Spinal cord (tissue), 10 donors: ENCODE data around the gene ALKBH2. TPM values are rescaled to one million over a fixed set of nuclear protein-coding genes. Genes with fewer than 3 reads are reported as not detected.
"Not testable (repeated sequence)": the region's sequence is repeated elsewhere in the genome, so short reads cannot be mapped to it uniquely, and the experiment has no call there.

Experiments used
- DNase-seq, 6 donors: peaks; one replicate each; pipeline versions ENCODE4 v3.0.0 to v3.0.0-alpha.2; 2013 to 2015; ENCODE audit warnings: low spot score in 6 of 6, low read depth in 4 of 6
- H3K27ac ChIP-seq: one replicate; pipeline ENCODE4 v1.5.1; 2013; ENCODE audit warnings: low read depth, low read length, control low read depth
- H3K27me3 ChIP-seq: one replicate; pipeline ENCODE4 v1.6.1; 2013; ENCODE audit warnings: low read length; ENCODE audit not compliant: control insufficient read depth, insufficient read depth
- H3K36me3 ChIP-seq: one replicate; pipeline ENCODE4 v1.6.1; 2013; ENCODE audit warnings: low read length; ENCODE audit not compliant: control insufficient read depth, insufficient read depth
- H3K4me1 ChIP-seq: one replicate; pipeline ENCODE4 v1.6.1; 2013; ENCODE audit warnings: low read length; ENCODE audit not compliant: control insufficient read depth, insufficient read depth
- H3K4me3 ChIP-seq: one replicate; pipeline ENCODE4 v1.5.1; 2013; ENCODE audit warnings: low read depth, low read length, control low read depth
- H3K9me3 ChIP-seq: one replicate; pipeline ENCODE4 v1.6.1; 2013; ENCODE audit warnings: low read length; ENCODE audit not compliant: control insufficient read depth, insufficient read depth
- WGBS: methylation state at CpG from one replicate; pipeline ENCODE4 v1.1.5; 2013; ENCODE audit warnings: missing lambda C conversion rate; ENCODE audit not compliant: insufficient coverage; 5-methylcytosine and 5-hydroxymethylcytosine counted together
- polyA plus RNA-seq, 2 donors: library from polyadenylated mRNA; unstranded; fragments of 120-200 nt; gene quantifications; one replicate each; pipeline ENCODE4 v1.2.1, GENCODE V29; 2013; ENCODE audit not compliant: insufficient read length in 2 of 2
- total RNA-seq, 2 donors: library from RNA; depleted of rRNA in 1 of 2; stranded (reverse); fragments of 120-200 nt in 1 of 2; fragments of >200 nt in 1 of 2; gene quantifications; one replicate each; pipeline versions ENCODE4 v1.2.3 to v1.2.4, GENCODE V29; 2013 to 2014
- donor health status: healthy.

The ALKBH2 gene
- total and polyA plus RNA-seq, 4 donors: 14.2 to 33.9 (median 28.4) TPM

- Histone ChIP-seq H3K27me3 (no peaks in the 10 kb centered on the region), H3K4me1 (peaks cover 14% of the 10 kb centered on the region), H3K9me3 (no peaks in the 10 kb centered on the region), H3K36me3 (peaks cover 14% of the 10 kb centered on the region), H3K4me3 (no peak overlapping the region), H3K27ac (no peak overlapping the region)
- WGBS: no CpG with 5 or more reads among the region's 3 CpGs
- no peak for DNase-seq
Observed at GRCh38 chr12:109056891-109057290, 36.4 kb downstream of the ALKBH2 start.

GRCh38 chr12:109054520-109054919 lies 38.8 kb downstream of the ALKBH2 start:
- DNase-seq: no peak
- H3K9me3 ChIP-seq: no peaks in the 10 kb centered on the region
- no peaks in the 10 kb centered on the region for H3K27me3 ChIP-seq
- H3K4me3 ChIP-seq: no peak overlapping the region
- H3K4me1 ChIP-seq: peaks cover 14% of the 10 kb centered on the region
- H3K27ac ChIP-seq: no peak overlapping the region
- peaks cover 8% of the 10 kb centered on the region for H3K36me3 ChIP-seq

DNA sequence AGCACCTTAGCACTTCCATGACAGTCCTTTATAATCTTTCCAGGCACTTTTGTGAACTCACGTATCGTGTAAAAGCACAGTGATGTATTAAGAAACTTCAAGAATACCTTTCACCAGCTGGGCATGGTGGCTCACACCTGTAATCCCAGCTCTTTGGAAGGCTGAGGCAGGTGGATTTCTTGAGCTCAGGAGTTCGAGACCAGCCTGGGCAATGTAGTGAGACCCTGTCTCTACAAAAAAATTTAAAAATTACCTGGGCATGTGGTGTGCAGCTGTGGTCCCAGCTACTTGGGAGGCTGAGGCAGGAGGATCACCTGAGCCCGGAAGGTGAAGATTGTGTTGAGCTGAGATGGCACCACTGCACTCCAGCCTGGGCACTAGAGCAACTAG lies 39.2 kb downstream of the ALKBH2 start:
- H3K27ac ChIP-seq, DNase-seq, H3K9me3 ChIP-seq, H3K27me3 ChIP-seq, H3K36me3 ChIP-seq: not testable (repeated sequence)
- peak overlapping the region; percentile 87 for H3K4me3 ChIP-seq
- 100% methylated on average over 1 of the region's 4 CpGs for WGBS
- H3K4me1 ChIP-seq: peaks cover 14% of the 10 kb centered on the region

GRCh38 chr12:109053382-109054123 lies 39.7 kb downstream of the ALKBH2 start:
- Histone ChIP-seq H3K36me3 (peaks cover 2% of the 10 kb centered on the region), H3K27ac (no peak overlapping the region), H3K4me1 (peaks cover 14% of the 10 kb centered on the region), H3K4me3 (peak overlapping the region; percentile 87), H3K9me3 (no peaks in the 10 kb centered on the region), H3K27me3 (no peaks in the 10 kb centered on the region)
- peak in 1 of 6 donors; percentile 3 for DNase-seq
- WGBS: 27% methylated on average over 7 of the region's 9 CpGs

DNA sequence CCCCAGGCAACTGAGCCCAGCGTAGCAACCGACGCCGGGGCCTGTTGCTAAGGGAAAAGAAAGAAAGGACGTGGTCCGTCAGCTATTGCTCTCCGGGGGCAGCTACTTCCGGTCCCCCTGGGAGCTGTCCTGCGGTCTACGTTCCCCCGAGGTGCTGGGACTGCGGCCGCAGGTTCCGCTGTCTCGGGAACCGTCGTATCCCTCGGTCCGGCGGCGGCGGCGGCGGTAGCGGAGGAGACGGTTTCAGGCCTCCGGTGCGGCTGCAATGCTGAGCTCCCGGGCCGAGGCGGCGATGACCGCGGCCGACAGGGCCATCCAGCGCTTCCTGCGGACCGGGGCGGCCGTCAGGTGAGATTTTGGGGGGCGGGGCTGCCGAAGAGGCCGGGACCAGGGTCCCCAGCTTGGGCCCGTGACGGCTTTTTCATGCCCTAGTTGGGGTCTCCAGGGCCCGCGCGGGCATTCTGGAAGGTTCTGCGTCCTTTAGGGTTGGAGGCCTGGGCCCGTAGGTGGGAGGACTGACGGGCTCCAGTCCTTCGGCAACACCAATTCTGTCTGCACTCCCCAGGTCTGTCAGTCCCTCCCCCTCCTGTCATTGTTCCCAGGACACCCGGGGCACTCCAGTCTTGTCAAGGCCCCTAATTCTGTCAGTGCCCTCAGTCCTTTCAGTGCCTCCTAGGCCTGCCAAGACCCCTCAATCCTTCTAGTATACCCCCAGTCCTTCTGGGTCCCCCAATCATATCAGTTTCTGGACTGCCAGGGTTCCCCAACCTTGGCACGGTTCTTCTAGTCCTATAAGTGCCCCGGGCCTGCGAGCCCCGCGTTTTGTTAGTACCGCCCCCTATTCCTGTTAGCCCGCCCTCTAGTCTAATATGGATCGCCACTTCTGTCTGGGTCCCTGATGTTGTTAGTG lies 40.6 kb downstream of the ALKBH2 start, which contains the start of gene USP30:
Gene USP30, plus strand, starts transcription at position 163 of the 910 bp plus-strand sequence. Its CDS starts 103 bp downstream, at position 266.
- Histone ChIP-seq H3K27me3 (no peaks in the 10 kb centered on the region), H3K4me1 (peaks cover 14% of the 10 kb centered on the region), H3K9me3 (no peaks in the 10 kb centered on the region), H3K4me3 (peak within 1 kb of the TSS; percentile 87), H3K36me3 (peaks cover 2% of the 10 kb centered on the region), H3K27ac (peak within 1 kb of the TSS; percentile 57)
- DNase-seq: peak; percentile 7 to 96 (median 78)
- 0% methylated on average over 51 of the region's 61 CpGs for WGBS

- Histone ChIP-seq H3K9me3 (no peaks in the 10 kb centered on the region), H3K27ac (peak overlapping the region; percentile 57), H3K4me3 (peak overlapping the region; percentile 87), H3K27me3 (no peaks in the 10 kb centered on the region), H3K36me3 (peaks cover 2% of the 10 kb centered on the region), H3K4me1 (peaks cover 14% of the 10 kb centered on the region)
- peak in 1 of 6 donors; percentile 50 for DNase-seq
- 0% methylated on average over 4 of the region's 6 CpGs for WGBS
Observed at GRCh38 chr12:109052097-109052413, 41.2 kb downstream of the ALKBH2 start.

GRCh38 chr12:109049794-109050193 lies 43.5 kb downstream of the ALKBH2 start:
- H3K36me3 ChIP-seq, H3K4me3 ChIP-seq: not testable (repeated sequence)
- WGBS: 74% methylated on average over 8 of the region's 8 CpGs

GRCh38 chr12:109048706-109049105 lies 44.6 kb downstream of the ALKBH2 start:
- H3K4me1 ChIP-seq: peaks cover 14% of the 10 kb centered on the region
- H3K4me3 ChIP-seq, H3K36me3 ChIP-seq, H3K27me3 ChIP-seq, DNase-seq, H3K27ac ChIP-seq, H3K9me3 ChIP-seq: not testable (repeated sequence)
- WGBS: no CpG with 5 or more reads among the region's 3 CpGs

More at GRCh38 chr12:109049794-109050193, 43.5 kb downstream of the ALKBH2 start:
- not testable (repeated sequence) for DNase-seq, H3K27me3 ChIP-seq, H3K27ac ChIP-seq, H3K9me3 ChIP-seq
- H3K4me1 ChIP-seq: peaks cover 14% of the 10 kb centered on the region

DNA sequence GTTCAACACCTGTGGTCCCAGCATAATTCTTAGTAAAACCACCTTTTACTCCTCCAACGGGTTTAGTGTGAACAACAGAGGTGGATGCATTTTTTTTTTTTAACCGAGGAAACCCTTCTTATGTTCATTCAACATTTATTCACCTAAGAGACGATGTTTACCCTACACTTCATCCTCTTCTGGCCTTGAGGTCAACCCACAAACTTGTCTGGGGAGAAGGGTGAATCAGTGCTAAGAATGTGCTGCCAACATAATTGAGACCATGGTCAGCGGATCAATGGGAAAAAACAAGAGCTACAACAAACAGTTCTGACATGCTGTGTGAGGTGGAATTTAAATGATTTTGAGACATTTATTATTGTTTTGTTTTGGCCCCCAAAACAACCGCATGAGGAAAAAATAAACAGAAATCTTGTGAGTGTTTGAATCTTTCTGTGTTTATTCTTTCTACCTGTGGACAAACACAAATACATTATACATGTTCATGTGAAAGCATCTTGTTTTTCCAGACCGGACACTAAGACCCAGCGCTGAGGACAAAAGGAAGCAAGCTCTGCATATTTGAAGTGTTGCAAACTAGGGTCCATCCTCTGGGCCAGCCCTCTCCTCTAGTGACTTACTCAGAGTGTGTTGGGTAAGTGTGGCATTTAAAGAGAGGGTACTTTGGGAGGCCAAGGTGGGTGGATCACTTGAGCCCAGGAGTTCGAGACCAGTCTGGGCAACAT lies 46.0 kb downstream of the ALKBH2 start:
- no peak overlapping the region for H3K27ac ChIP-seq
- 50% methylated on average over 1 of the region's 8 CpGs for WGBS
- H3K9me3 ChIP-seq: no peaks in the 10 kb centered on the region
- H3K4me3 ChIP-seq: no peak overlapping the region
- H3K4me1 ChIP-seq: peaks cover 2% of the 10 kb centered on the region
- no peaks in the 10 kb centered on the region for H3K36me3 ChIP-seq
- H3K27me3 ChIP-seq: peaks cover 3% of the 10 kb centered on the region
- DNase-seq: no peak
